GM10266 (cell line): ENCODE measurements around the gene CDK18.

Experiments
- DNase-seq: peaks from one replicate; pipeline ENCODE4 v3.0.0; 2012; ENCODE audit errors: extremely low spot score
- TF ChIP-seq, protein P1 (sequence below): IDR thresholded peaks from 2 replicates; pipeline ENCODE4 v1.5.1; 2012; ENCODE audit warnings: mild to moderate bottlenecking, low read depth; ENCODE audit not compliant: control insufficient read depth, insufficient read depth; ENCODE audit errors: missing control alignments

CDK18 gene

DNA sequence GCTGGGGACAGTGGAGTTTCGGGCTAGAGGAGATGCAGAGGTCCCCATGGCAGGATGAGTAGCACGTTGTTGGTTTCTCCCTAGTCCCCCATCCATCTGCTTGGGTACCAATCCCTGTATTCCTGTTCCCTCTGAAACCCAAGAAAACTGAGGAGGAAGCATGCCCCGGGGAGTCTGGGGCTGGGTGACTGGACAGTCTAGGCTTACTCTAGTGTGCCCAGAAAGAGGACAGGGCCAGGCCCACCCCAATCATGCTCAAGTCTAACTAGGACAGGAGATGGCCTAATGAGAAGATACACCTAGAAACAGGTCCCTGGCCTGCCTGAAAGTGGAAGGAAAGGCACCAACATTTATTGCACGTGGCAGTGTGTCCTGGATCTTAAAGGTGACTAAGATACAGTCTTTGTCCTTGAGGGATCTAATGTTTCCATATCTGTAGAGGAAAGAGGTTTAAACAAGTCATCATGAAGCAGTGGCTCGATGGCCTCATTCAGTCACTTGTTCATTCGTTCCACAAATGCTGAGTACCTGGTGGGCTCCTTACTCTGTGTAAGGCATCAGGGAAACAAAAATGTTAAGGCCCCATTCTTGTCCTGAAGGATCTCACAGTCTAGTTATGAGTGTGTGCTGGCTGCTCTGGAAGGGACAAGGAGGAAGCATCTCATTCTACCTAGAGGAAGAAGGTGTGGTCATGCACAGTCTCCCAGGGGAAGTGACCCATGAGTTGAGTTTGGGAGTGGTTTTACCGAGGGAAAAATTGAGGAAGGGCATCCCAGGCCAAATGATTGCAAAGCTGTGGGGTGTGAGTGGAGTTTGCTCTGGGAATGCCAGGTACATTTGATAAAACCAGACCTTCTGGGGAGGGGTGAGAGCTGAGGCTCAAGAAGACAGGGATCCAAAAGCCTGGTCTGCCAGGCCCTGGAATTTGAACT lies 10.0 kb downstream of the CDK18 start:
- TF ChIP-seq, protein P1, sequence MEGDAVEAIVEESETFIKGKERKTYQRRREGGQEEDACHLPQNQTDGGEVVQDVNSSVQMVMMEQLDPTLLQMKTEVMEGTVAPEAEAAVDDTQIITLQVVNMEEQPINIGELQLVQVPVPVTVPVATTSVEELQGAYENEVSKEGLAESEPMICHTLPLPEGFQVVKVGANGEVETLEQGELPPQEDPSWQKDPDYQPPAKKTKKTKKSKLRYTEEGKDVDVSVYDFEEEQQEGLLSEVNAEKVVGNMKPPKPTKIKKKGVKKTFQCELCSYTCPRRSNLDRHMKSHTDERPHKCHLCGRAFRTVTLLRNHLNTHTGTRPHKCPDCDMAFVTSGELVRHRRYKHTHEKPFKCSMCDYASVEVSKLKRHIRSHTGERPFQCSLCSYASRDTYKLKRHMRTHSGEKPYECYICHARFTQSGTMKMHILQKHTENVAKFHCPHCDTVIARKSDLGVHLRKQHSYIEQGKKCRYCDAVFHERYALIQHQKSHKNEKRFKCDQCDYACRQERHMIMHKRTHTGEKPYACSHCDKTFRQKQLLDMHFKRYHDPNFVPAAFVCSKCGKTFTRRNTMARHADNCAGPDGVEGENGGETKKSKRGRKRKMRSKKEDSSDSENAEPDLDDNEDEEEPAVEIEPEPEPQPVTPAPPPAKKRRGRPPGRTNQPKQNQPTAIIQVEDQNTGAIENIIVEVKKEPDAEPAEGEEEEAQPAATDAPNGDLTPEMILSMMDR, result no peak
- DNase-seq, result no peak

DNA sequence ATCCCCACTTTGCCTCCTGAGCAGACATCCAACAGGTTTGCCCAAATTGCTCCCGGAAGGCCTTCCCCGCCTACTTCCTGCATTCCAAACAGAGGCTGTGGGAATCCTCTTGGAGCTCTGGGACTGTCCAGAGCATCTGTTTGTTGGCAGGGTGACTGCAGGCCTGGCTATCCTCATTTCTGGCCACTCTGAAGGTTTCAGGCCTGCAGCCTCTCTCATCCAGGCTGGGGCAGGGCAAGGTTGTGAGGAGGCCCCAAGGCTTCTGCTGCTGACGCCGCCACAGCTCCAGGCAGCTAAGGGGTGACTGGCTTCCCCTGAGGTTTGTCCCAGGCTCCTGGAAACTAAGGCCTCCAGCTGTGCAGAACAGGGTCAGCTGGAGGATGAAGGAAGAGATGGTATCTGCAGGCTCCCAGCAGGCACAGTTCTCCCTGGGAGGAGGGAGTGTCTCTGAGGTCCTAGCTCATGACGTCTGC lies 11.3 kb downstream of the CDK18 start:
- TF ChIP-seq, protein P1, result no peak
- DNase-seq, result no peak

DNA sequence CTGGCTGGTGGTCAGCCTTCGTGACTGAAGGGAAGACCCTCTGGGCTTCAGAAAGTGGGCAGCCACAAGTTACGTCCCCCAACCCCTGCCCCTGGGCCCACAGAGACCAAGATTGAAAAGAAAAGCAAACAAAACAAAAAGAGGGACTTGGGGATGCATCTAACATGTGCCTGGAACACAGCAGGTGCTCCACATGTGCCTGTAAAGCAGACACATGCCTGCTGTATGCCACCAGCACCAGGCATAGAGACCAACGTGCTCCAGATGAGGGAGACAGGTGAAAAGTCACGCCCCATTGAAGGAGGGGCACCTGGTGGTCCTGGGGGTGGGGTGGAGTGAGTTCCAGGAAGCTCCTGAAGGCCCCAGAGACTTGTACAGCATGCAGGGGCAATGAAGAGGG lies 11.9 kb downstream of the CDK18 start:
- TF ChIP-seq, protein P1, result no peak
- DNase-seq, result no peak

DNA sequence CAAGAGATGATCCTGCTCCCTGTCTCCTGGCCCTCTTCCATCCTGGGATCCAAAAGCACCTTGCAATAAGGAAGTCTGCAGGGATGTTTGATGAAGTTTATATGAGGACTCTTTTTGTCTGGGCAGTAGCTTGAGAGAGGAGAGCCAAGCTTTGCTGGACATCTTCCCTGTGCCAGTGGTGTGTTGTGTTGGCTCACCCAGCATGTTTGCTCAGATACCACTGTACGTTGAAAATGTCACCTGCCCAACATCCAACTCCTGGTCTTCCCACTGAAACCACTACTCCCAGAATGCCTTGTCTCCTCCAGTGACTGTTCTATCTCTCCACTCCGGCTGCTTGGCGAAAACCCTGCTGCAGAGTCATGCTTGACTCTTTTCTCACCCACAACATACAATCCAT lies 12.8 kb downstream of the CDK18 start:
- no peak for DNase-seq
- TF ChIP-seq, protein P1, result no peak

DNA sequence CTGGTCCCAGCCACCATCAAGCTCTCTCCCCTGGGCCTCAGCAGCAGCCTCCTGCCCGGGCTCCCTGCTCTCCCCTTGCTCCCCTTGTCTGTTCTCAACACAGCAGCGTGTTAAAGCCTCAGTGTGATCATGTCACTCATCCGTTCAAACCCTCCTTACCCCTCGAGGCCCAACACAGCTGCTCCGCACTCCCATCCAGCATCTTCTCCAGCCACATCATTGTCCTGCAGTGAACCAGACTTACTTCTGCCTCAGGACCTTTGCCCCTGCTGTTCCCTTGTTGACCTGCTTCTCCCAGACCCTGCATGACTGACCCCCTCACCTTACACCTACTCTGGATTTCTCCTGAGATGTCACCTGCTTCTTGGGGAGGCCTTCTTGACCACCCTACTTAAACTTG lies 13.3 kb downstream of the CDK18 start:
- no peak for DNase-seq
- TF ChIP-seq, protein P1, result no peak

DNA sequence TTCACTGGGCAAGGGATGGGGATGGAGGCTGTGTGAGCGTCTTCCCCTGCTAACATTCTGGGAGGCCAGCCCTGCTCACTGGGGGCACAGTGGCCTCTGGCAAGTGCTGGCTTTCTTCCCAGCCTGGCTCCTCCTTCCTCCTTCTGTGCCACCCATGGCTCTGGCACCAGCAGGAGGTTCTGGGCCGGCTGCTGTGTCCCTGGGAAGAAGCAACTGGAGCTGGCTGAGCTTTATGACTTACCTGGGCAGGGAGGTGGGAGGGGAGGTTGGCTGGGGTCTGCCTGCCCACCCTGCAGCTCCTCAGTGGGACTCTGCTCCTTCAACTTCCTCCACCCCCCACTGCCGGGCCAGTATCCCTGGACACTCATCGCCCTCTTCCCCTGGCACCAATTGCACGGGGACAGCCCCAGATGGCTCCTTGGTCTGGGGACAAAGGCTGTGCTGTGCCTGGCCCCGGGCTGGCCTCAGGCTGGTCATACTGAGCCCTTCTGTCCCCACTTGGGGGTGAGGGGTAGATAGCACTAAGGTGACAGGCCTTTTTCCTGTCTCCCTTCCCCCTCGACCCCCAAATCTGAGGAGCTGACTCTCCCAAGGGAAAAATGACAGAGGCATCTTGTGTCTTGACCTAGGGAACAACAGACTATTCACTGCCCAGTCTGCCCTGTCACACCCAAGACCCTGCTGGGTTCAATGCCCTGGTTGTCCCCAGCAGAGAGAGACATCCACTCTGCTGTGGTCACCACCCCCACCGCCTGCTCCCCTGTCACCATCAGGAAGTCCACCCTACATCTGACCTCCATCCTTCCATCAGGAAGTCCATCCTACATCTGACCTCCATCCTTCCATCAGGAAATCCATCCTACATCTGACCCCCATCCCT lies 14.4 kb downstream of the CDK18 start:
- DNase-seq, result no peak
- TF ChIP-seq, protein P1, result no peak
